GM11168 (cell line): ENCODE data around the gene CNFN.

Experiments
- in situ Hi-C: fragments of 300-500 bp; cut with MboI; formaldehyde crosslinking; loops from one replicate; pipeline ENCODE4 v1.12.0; 2022; ENCODE audit warnings: low sequenced_read_pairs; ENCODE audit not compliant: unreplicated experiment

Gene CNFN, protein sequence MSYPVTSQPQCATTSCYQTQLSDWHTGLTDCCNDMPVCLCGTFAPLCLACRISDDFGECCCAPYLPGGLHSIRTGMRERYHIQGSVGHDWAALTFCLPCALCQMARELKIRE

DNA sequence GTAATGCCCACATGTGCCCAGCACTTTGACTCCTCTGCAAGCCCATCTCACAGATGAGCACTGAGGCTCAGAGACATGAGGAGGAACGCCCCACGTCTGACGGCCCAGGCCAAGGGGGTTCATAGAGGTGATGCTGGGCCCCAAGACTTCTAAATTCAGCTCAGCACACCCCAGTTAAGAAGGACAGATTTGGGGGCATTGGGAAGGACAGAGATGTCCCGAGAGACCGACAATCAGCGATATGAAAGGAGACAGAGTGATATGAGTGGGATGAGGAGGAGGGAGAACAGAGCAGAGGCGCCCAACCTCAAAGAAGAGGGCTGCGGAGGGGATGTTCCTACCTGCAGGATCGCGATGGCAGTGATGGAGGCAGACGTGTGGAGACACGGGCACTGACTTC is at the start of gene CNFN:
CNFN (minus strand) TSS at position 399 of the 400 bp plus-strand sequence. CDS start 1,260 bp downstream, outside the sequence.
- in situ Hi-C loops = no loop called here

DNA sequence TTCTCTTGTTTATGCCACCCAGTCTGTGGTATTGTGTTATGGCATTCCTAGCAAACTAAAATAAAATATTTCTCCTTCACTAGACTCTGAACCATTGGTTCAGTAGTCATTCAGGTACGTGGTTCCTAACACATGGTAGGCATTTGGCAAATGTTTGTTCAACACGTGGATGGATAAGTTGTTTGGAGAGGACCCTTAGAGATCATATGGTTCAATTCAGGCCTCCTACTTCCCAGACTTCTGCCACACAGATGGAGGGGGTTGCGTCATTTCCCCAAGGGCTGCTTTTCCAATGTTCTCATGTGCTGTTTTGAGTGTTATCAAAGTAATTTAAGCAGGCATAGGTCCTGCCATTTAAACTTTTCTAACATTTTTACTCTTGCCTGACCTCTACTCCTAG is 45.9 kb upstream of the CNFN start:
- in situ Hi-C loops = no loop called here

DNA sequence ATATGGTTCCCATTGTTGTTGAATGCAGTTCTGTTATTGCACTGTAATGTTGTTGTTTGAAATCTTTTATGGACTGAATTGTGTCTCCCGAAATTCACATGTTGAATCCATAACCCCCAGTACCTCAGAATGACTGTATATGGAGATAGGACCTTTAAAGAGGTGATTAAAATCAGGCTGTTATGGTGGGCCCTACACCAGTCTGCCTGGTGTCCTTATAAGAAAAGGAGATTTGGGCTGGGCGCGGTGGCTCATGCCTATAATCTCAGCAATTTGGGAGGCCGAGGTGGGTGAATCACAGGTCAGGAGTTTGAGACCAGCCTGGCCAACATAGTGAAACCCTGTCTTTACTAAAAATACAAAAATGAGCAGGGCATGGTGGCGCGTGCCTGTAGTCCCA is 45.2 kb upstream of the CNFN start:
- in situ Hi-C loops = no loop called here

DNA sequence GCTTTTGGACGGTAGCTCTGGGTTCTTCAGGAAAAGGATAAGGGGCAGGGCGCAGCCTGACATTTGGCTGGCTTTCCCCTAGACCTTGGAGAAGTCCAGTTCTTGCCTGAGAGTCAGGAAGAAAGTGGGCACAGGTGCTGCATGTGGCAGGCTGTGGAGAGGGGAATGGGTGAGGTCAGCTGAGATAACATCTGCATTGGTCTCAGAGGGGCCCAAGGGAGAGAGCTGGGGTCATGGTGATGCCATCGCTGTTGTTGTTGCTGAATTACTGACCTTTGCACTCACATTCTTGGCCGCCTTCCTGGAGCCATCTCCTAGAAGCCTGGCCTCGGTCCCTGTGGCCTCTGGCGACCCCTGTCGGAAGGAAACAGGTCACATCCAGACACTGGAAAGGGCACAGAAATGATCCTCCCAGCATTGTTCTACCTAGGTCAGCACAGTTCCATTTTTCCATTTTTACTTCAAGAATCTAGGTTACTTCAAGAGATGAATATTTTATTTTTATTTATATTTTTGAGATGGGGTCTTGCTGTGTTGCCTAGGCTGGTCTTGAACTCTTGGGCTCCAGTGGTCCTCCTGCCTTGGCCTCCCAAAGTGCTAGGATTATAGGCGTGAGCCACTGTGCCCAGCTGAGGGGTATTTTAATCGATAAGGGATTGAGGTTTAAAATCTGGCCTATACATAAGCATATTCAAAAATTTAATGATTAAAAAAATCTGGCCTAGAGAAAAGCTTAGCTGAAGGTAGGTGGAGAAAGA is 43.6 kb upstream of the CNFN start:
- in situ Hi-C loops = no loop called here

DNA sequence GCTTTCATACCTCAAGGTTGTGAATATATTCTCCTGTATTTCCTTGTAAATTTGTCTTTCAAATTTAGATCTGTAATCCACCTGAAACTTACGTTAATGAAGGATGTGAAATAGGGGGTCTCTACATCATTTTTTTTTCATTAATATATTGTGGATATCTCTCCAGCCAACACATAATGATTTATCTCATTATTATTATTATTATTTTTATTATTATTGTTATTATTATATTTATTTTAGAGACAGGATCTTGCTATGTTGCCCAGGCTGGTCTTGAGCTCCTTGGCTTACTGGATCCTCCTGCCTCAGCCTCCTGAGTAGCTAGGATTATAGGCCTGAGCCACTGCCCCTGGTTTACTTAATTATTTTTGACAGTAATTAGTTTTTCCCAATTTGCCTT is 41.4 kb upstream of the CNFN start:
- in situ Hi-C loops = no loop called here

DNA sequence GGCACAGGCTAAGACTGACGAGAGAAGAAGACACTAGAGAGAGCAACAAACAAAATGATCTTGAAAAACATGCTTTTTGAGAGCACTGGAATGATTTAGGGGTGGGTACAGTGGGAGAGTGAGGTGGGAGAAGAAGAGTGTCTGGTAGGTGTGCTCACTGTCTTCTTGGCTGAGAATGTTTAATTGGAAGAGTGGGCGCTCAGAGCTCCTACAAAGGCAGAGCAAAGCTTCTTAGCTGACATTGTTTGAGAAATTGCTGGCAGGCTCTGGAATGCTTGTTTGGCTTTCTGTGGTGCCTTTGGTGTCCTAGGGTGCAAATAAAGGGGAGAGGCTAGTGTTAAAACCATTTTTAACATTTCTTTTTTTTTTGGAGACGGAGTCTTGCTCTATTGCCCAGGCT is 38.6 kb upstream of the CNFN start:
- in situ Hi-C loops = no loop called here

DNA sequence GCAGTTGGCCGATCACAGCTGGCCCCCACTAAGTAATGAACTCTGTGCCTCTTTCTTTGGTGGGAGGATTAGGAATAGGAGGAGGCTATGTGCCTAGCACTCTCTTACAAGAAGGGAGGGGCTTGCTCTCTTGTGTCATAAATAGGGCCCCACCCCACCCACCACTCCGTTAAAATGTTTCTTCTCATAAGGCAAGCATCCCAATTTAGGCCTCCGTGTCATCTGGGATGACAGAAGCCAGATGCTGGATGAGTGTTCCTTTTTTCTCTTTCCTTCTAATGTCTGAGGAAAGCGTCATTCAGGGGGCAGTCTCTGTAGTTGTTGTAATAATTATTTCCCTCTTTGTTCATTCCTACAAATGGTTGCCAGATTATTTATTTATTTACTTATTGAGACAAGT is 37.2 kb upstream of the CNFN start, which contains the start of gene LIPE:
LIPE (minus strand) TSS at position 76 of the 400 bp plus-strand sequence. CDS start 239 bp downstream, outside the sequence.
- in situ Hi-C loops = no loop called here

DNA sequence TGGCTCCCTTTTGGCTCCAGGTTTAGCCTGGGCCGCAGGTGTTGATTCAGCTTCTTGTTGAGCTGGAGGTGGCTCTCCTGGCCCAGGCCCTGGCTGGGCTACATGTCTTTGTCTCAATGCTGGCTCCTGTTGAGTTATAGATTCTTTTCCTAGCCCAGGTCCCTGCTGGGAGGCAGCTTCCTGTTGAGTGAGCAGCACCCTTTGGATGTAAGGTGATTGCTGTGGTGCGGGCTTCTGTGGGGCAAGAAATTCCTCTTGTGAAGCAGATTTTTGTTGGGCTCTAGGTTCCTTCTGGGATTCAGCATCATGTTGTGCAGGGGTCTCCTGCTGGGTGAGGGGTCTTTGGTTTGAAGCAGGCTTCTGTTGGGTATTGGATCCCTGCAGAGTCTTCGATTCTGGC is 36.5 kb upstream of the CNFN start:
- in situ Hi-C loops = no loop called here

DNA sequence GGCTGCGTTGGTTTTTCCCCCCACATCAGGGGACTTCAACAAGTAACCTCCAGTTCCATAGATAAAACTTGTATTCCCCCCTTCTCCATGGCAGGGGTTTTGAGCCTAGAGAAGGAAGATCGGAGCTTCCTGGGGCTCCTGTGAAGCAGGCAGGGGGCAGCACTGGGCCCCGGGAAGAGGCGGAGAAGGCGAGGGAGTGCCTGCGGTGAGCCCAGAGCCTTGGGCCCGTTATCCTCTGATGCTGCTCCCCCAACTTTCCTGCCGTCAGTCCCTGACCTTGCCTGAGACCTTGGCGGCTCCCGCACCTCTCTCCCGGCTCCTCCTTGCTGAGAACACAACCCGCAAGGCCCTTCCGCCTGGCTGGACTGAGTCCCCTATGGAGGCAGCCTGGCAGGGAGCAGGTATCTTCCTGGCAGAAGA is 34.6 kb upstream of the CNFN start:
- in situ Hi-C loops = no loop called here

DNA sequence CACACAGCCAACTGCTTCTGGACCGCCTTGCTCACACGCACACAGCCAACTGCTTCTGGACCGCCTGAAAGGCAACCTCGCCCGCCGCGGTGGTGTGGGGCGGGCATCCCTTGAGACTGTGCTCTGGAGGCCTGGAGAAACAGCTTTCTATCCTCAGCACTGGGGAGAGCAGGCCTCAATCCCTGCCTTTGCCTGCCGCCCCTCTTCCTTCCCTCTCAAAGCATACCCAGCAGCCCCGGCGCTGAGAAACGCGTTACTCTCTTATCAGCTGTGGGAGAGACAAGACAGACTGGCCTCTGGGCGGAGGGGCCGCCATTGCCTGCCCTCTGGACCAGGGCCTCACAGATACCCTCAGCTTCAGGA is 34.2 kb upstream of the CNFN start:
- in situ Hi-C loops = no loop called here

DNA sequence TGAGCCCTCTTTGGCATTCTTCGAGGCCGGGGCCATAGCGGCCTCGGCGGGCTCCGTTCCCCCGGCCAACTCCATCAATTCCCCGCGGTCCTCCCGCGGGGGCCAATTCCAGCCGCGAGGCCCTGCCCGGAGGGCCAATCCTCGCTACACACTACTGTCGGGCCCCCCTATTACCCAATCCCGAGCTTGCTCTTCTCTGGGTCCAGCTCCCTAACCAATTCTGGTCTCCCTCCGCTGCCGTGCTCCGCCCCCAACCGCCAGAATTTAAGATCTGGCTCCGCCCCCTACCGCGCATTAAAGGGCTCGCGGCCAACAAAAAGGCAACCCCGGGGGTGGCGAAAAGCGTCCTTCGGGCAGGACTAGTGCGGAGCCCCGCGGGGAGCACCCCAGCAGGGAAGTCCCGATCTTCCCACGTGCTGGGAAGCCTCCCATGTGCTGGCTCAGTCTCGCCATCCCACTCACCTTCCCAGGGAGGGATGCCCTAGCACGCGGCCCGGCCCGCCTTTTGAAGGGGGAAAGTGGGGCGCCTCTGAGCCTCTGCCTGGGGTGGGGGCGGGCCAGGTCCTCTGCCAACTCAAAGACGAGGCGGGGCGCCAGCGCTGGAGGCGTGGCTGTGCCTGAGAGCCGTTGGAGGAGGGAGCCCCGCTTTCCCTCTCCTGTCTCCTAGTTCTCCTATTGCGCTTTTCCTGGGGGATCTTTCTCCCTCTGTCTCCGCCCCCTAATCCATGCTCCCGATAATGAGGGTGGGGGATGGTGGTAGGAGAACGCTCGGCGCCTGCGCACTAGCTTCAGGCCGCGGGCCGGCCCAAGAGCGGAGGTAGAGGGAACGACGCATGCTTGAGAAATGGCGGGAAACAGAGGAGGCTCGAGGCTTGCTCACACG is 33.6 kb upstream of the CNFN start:
- in situ Hi-C loops = no loop called here

DNA sequence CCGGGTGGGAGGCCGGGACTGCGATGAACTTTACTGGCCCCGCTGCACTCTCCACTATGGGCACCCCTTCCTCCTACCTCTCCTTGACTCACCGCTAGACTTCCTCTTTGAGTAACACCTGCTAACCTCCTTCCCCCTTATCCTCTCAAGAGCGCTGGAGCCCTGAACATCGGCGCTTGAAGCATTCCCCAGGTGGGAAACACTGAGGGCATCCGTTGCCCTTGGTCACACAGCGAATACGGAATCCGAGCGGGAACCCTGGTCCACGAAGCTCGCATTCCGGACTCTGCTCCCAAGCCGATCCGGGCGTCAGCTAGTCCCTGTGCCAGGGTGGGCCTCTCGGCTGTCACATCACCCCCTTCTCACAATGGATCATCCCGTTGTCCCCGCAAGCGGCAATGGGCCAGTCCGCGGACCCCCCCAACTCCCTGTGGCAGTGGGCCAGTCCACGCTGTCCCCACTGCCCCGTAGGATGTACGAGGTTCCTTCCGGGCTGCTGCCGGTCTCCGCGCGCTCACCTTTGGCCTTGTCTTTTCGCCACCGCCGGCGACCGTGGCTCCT is 32.9 kb upstream of the CNFN start:
- in situ Hi-C loops = no loop called here

DNA sequence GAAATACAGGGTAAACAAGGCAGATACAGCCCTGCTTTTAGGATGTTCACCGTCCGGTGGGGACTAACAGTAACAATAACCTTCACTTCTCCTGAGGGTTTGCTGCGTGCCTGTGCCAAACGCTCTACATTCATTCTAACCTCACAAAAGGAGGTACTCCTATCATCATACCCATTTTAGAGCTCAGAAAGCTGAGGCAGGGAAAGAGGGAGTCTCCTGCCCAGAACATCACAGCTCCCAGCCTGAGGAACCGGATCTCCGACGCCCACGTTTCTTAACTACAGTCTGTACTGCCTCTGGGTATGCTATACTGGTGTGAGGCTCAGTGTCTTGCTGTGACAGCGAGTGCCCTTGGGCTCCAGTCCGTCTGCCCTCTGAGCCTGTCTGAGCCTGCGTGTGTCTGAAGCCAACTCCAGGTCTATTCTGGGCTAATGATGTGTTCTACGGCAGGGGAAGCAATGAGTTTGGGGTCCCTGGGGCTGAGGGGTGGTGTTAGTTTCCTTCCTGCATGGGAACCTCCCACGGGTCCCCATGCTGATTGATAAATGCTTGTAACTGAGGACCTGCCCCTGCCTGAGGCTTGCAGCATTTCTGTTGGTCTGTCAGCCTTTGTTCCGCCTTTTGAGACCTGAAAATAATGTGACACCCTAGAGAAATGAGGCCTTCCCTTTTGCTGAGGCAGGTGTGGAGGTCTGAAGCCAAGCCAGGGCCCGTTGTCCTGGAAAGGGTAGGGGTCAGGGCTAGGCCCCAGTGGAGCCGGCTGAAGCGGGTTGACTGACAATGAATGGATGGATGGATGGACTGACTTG is 32.2 kb upstream of the CNFN start:
- in situ Hi-C loops = no loop called here

DNA sequence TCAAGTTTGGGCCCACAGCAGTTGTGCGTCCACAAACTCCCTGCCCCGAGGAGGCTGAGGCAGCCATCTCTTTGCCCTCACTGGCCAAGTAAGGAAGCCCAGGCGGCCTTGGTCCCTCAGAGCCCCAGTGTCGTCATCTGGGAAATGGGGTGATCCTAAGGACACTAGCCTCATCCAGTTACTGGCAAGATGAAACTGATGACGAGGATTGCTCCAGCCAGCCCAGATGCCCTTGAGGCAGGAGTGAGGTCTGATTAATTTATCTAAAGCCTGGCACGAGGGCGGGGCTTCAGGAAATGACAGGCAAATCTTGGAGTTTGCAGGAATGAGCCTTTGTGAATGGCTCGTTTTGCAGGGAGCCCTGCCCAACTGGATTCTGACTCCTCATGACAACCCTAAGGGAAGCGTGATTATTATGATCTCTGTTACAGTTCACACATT is 31.5 kb upstream of the CNFN start:
- in situ Hi-C loops = no loop called here

DNA sequence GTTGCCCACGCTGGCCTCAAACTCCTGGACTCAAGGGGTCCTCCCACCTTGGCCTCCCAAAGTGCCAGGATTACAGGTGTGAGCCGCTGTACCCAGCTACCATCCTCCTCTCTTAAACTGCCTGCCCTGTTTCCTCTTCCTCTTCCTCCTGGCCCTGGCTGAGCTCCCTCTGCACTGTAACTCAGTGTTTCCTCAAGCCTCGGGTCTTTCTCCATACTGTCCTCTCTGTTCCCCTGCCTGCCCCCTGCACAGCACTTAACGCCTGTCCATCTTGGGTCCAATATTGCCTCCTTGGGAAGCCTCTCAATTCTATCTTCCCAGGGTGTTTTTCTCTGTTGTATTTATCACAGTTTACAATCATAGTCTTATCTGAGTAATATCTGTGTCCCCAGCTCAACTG is 31.0 kb upstream of the CNFN start:
- in situ Hi-C loops = no loop called here

DNA sequence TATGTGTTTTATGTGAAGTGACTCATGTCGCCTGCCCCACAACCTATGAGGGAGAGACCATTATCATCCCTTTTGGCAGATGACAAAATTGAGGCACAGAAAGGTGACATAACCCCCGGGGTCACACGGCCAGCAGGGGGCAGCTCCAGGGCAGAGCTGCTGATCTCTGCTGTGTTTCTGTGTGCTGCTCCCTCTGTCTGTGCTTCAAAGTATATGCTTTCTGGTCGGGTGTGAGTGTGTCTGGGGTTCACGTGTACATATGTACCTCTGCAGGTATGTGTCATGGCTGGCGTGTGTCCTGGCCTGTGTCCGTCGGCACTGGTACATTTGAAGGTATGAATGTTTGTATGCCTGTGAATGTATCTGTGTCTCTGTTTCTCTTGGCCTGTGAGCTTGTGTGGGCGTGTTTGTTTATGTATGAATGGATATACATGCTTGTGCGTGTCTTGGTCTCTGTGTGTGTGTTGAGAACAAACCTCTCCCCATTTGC is 30.0 kb upstream of the CNFN start:
- in situ Hi-C loops = no loop called here

DNA sequence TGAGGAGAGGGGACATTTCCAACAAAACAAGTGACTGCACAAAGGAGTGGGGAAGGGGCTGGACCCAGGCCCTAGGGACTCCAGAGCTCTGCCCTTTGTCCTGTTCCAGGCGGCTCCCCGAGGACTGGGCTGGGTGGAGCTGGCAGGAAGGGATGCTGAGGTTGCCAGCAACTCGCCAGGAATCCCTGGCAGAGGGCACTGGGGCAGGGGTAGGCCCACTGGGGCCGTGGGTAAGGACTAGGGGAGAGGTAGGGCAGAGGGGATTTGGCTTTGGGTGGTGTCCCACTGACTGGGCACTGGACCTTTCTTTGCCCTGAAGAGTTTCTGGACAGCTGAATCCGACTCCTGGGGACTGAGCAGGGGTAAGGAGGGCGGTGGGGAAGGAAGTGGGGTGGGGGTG is 29.2 kb upstream of the CNFN start:
- in situ Hi-C loops = no loop called here

DNA sequence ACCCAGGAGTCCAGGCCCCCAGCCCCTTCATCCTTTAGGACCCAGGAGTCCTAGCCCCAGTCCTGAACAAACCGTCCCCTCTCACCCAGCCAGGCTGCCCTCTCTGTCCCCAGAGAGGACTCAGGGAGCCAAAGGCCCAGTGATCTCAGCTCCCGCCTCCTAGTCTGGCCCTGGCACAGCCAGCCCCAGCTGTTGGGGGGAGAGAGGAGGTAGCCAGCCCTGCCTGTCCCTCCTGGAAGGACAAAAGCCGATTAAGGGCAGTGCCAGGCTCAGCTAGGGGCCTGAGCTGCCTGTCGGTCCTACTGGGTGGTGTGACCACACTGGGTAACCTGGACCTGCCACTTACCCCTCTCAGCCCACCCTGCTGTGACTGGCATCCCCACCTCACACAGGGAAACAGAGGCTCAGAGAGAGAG is 22.6 kb upstream of the CNFN start:
- in situ Hi-C loops = no loop called here

DNA sequence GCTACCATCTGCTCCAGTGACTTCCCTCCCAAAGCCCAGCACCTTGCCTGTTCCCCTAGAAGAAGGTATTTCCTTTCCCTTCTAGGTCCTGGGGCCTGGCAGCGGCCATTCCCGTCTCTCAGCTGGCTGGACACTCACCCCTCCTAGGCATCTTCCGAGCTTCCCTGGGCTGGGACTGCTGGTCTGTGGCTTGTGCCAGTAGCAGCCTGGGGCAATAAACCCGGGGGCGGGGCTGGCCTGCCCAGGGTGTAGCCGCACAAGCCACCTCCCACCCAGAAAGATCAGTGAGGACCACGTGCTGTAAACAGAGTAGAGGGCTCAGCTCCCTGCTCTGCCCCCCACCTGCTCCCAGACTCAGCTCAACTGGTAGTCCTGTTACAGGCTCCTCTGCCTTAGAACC is 22.1 kb upstream of the CNFN start:
- in situ Hi-C loops = no loop called here
